Panc1 (cell line): ENCODE results near the gene S100A4. TPM values are rescaled to one million over a fixed set of nuclear protein-coding genes. Genes with fewer than 3 reads are reported as not detected.

Source experiments
- ATAC-seq: fragments of 200-7000 bp; cut with Tn5 transposase; 2 replicates; pipeline ENCODE4 v1.9.1; 2020; ENCODE audit warnings: mild to moderate bottlenecking, moderate library complexity
- BruUV-seq: library from RNA; stranded (reverse); fragments of 400-500 nt; replicated peaks from 2 replicates; lab custom pipeline; 2021; lab: Mats Ljungman, UMichigan
- CTCF ChIA-PET: fragments of 300-600 bp; sonication (Branson Sonifier 250); formaldehyde crosslinking; loops from one replicate; lab custom pipeline; 2022; ENCODE audit warnings: antibody characterized with exemption; lab: Charles Lee
- POLR2A ChIA-PET: fragments of 300-600 bp; sonication (Branson Sonifier 250); formaldehyde crosslinking; loops from one replicate; lab custom pipeline; 2022; ENCODE audit warnings: antibody characterized with exemption; lab: Charles Lee
- DNase-seq: peaks from one replicate; pipeline ENCODE4 v3.0.0-alpha.2; 2010; ENCODE audit warnings: low read depth, low spot score
- H3K27ac ChIP-seq: 2 replicates; pipeline ENCODE4 v1.5.1; 2011; ENCODE audit warnings: mild to moderate bottlenecking, low read length, inconsistent platforms
- H3K27me3 ChIP-seq: fragments of 200-500 bp; sonication (Bioruptor generic); 2 replicates; pipeline ENCODE4 v1.6.0; 2014; ENCODE audit warnings: low read length, inconsistent platforms; ENCODE audit not compliant: control insufficient read depth, insufficient read depth
- H3K36me3 ChIP-seq: fragments of 200-500 bp; sonication (Bioruptor generic); 2 replicates; pipeline ENCODE4 v1.5.1; 2014; ENCODE audit warnings: inconsistent platforms, mild to moderate bottlenecking, low read length, moderate library complexity; ENCODE audit not compliant: control insufficient read depth, insufficient read depth
- H3K4me1 ChIP-seq: 2 replicates; pipeline ENCODE4 v1.5.1; 2011; ENCODE audit warnings: inconsistent platforms, mild to moderate bottlenecking, low read length, moderate library complexity; ENCODE audit not compliant: control insufficient read depth, insufficient read depth
- H3K4me3 ChIP-seq, 2 experiments: 2 replicates each; pipeline ENCODE4 v1.5.1; 2011 to 2012; ENCODE audit warnings: low read depth in 2 of 2, low read length in 2 of 2, mild to moderate bottlenecking in 2 of 2, inconsistent platforms in 1 of 2, moderate library complexity in 1 of 2
- H3K9me3 ChIP-seq: fragments of 200-500 bp; sonication (Bioruptor generic); 2 replicates; pipeline ENCODE4 v1.5.1; 2014; ENCODE audit warnings: low read depth, mild to moderate bottlenecking, inconsistent platforms, low read length, moderate library complexity; ENCODE audit not compliant: control insufficient read depth, insufficient read depth
- POLR2AphosphoS5 ChIP-seq: IDR thresholded peaks from 2 replicates; pipeline ENCODE4 v1.6.1; 2012; ENCODE audit warnings: mild to moderate bottlenecking, low read depth, low read length, moderate library complexity
- SIN3A ChIP-seq: IDR thresholded peaks from 2 replicates; pipeline ENCODE4 v1.6.1; 2012; ENCODE audit warnings: low read depth, mild to moderate bottlenecking, low read length, moderate library complexity, borderline replicate concordance; ENCODE audit not compliant: insufficient read depth
- TCF7L2 ChIP-seq: IDR thresholded peaks from 2 replicates; pipeline ENCODE4 v1.6.1; 2011; ENCODE audit warnings: mild to moderate bottlenecking, low read depth, low read length, inconsistent platforms
- in situ Hi-C: cut with HindIII; loops from 2 replicates; pipeline ENCODE4 v1.10.0; 2016; ENCODE audit warnings: low sequenced_read_pairs, low pct_unique_long_range_greater_than_20kb
- intact Hi-C: fragments of 100-400 bp; cut with micrococcal nuclease; formaldehyde crosslinking; loops from one replicate; pipeline ENCODE4 v1.10.0; 2022; ENCODE audit not compliant: unreplicated experiment
- total RNA-seq: library from RNA; stranded (reverse); gene quantifications from one replicate; pipeline ENCODE4 v1.2.1, GENCODE V29; 2021; ENCODE audit not compliant: unreplicated experiment
- TF ChIP-seq, protein P1 (sequence below), 2 experiments: IDR thresholded peaks; 2 replicates each; pipeline ENCODE4 v1.6.1; 2011 to 2012; ENCODE audit warnings: low read depth in 2 of 2, control low read depth in 1 of 2, low read length in 1 of 2, mild to moderate bottlenecking in 1 of 2, moderate library complexity in 1 of 2; ENCODE audit not compliant: insufficient read depth in 1 of 2
- TF ChIP-seq, protein P2 (sequence below): fragments of 450-650 bp; IDR thresholded peaks from 2 replicates; pipeline ENCODE4 v1.5.1; 2017; ENCODE audit warnings: mild to moderate bottlenecking

The S100A4 gene
- total RNA-seq, 1 experiment from 2014 or later, result 773 TPM

DNA sequence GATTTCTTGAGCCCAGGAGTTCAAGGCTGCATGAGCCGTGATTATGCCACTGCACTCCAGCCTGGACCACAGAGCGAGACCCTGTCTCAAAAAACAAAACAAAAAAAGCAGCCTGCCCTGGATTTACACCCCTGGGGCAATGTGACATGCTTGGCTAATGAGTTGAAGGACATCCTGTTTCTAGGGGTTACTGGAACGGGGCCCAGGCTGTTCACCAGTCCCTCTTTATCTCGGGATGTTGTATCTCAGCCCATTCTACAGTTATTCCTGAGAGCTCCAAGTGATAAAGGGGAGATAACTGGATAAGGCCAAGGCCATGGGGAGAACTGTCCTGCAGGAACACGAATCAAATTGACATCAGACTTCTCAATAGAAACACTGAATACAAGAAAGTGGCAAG, 41.7 kb upstream of the S100A4 start:
- H3K27ac ChIP-seq, result no peak overlapping the region
- ChIA-PET POLR2A (no interaction called here), CTCF (no interaction called here)
- no peaks in the 10 kb centered on the region for H3K36me3 ChIP-seq
- ATAC-seq (no peak; the same call in 1 of the 2 replicates), DNase-seq (no peak)
- intact Hi-C loops (no loop called here), in situ Hi-C loops (no loop called here)
- no peaks in the 10 kb centered on the region for H3K27me3 ChIP-seq
- BruUV-seq, result no TSS peak
- TF ChIP-seq POLR2AphosphoS5, result no peak
- TF ChIP-seq SIN3A, result no peak
- TF ChIP-seq, protein P1, sequence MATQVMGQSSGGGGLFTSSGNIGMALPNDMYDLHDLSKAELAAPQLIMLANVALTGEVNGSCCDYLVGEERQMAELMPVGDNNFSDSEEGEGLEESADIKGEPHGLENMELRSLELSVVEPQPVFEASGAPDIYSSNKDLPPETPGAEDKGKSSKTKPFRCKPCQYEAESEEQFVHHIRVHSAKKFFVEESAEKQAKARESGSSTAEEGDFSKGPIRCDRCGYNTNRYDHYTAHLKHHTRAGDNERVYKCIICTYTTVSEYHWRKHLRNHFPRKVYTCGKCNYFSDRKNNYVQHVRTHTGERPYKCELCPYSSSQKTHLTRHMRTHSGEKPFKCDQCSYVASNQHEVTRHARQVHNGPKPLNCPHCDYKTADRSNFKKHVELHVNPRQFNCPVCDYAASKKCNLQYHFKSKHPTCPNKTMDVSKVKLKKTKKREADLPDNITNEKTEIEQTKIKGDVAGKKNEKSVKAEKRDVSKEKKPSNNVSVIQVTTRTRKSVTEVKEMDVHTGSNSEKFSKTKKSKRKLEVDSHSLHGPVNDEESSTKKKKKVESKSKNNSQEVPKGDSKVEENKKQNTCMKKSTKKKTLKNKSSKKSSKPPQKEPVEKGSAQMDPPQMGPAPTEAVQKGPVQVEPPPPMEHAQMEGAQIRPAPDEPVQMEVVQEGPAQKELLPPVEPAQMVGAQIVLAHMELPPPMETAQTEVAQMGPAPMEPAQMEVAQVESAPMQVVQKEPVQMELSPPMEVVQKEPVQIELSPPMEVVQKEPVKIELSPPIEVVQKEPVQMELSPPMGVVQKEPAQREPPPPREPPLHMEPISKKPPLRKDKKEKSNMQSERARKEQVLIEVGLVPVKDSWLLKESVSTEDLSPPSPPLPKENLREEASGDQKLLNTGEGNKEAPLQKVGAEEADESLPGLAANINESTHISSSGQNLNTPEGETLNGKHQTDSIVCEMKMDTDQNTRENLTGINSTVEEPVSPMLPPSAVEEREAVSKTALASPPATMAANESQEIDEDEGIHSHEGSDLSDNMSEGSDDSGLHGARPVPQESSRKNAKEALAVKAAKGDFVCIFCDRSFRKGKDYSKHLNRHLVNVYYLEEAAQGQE (IDR thresholded peaks at IDR 0.05; ENCODE audit: insufficient read depth in 1 of 2, low read depth in 2 of 2, low read length in 1 of 2), result no peak
- no peak for TF ChIP-seq TCF7L2
- TF ChIP-seq, protein P2, sequence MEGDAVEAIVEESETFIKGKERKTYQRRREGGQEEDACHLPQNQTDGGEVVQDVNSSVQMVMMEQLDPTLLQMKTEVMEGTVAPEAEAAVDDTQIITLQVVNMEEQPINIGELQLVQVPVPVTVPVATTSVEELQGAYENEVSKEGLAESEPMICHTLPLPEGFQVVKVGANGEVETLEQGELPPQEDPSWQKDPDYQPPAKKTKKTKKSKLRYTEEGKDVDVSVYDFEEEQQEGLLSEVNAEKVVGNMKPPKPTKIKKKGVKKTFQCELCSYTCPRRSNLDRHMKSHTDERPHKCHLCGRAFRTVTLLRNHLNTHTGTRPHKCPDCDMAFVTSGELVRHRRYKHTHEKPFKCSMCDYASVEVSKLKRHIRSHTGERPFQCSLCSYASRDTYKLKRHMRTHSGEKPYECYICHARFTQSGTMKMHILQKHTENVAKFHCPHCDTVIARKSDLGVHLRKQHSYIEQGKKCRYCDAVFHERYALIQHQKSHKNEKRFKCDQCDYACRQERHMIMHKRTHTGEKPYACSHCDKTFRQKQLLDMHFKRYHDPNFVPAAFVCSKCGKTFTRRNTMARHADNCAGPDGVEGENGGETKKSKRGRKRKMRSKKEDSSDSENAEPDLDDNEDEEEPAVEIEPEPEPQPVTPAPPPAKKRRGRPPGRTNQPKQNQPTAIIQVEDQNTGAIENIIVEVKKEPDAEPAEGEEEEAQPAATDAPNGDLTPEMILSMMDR, result no peak
- no peaks in the 10 kb centered on the region for H3K4me1 ChIP-seq
- no peak overlapping the region for H3K4me3 ChIP-seq
- H3K9me3 ChIP-seq, result no peaks in the 10 kb centered on the region

DNA sequence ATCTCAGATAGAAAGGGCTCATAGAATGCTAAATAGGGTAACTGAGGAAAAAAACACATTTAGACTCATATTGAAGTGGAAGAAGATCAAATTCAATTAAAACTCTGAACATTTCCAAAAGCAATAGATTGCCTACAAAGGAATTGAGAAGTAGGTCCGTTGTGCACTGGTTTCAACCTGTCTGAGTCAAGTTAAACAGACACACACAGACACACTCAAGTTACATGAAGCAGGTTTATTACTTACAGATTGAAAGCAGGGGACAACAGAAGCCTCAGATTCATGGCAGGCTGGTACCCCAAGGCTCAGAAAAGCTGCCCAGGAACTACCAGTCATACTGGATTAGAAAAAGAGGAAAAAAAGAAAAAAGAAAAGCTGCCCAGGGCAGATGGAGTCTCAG, 40.7 kb upstream of the S100A4 start:
- Histone ChIP-seq H3K9me3 (no peaks in the 10 kb centered on the region), H3K27me3 (no peaks in the 10 kb centered on the region), H3K36me3 (no peaks in the 10 kb centered on the region), H3K4me3 (no peak overlapping the region), H3K27ac (no peak overlapping the region), H3K4me1 (no peaks in the 10 kb centered on the region)
- ATAC-seq (no peak), DNase-seq (no peak)
- CTCF ChIA-PET, result no interaction called here
- BruUV-seq, result no TSS peak
- no peak for TF ChIP-seq POLR2AphosphoS5
- TF ChIP-seq, protein P1 (IDR thresholded peaks at IDR 0.05; ENCODE audit: insufficient read depth in 1 of 2, low read depth in 2 of 2, low read length in 1 of 2), result no peak
- no peak for TF ChIP-seq TCF7L2
- in situ Hi-C loops (no loop called here), intact Hi-C loops (no loop called here)
- POLR2A ChIA-PET, result interaction anchor here (0.6 kb wide), 1 partner anchor 1603 kb away, joined by 6 read pairs; no protein-coding TSS in a partner anchor
